Midbrain (tissue), 1 donor: ENCODE measurements around the gene ATPAF1.

ENCODE experiments used
- DNase-seq: peaks from one replicate; lab custom pipeline; 2025; lab: John Stamatoyannopoulos, UW

ATPAF1 gene

DNA sequence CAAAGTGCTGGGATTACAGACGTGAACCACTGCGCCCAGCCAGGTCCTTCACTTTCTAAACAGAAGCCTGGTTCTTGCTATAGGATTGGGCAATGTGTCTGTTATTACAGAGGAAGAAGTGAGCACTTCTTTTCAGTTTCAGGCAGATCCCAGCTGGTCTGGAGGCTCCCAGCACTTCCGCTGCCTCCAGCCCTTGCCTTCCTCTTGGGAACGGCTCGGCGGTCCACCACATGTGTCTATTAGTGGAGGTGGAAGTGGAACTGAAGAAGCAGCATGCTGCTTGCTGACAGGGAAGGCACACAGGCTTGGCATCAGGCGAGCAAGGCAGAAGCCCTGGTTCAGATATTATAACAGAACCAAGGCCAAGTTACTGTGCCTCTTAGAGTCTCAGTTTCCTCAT lies 81.1 kb downstream of the ATPAF1 start:
- peak; percentile 21 for DNase-seq

DNA sequence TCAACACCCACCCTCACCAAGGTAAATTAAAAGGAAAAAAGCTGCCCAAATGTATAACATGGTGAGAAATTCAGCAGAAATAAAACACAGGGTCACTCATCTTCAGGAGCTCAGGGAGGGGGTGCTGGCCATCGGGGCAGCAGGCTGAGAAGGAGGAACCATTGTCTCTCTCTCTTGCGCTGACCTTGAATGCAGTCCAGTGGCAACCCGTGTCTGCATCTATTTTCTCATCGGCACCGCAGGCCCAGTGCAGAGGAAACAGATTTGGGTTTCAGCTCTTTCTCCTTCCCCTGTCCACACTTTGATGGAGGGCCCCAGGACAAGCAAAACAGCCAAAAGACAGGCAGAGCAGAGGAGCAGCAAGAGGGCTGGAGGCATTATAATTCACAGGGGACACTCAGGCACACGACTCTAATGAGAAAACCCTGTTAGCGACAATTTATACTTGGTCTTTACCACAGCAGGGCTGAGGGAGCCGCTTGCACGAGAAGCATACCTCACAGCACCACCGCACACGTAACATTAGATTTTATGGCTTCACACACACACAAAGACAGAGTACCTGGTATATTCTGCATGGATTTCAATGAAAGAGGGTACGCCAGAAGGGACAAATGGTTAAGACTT lies 82.7 kb downstream of the ATPAF1 start:
- no peak for DNase-seq

DNA sequence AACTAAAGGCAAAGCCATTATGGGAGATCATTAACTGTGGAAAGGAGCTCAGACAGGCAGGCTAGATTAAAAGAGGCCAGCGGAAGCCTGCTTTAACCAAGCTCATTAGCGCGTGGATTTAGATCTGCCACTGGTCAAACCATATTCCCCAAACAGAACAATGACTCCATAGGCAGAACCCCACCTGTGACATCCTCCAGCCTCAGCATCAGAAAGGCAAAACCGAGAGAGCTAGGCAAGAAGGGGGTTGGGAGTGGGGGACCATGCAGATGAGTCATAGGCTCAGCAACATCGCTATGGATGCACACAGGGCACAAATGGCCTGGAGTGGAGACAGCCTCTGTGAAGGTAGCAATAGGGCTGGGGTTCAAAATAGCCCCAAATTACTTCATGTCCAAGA lies 84.7 kb downstream of the ATPAF1 start:
- no peak for DNase-seq

DNA sequence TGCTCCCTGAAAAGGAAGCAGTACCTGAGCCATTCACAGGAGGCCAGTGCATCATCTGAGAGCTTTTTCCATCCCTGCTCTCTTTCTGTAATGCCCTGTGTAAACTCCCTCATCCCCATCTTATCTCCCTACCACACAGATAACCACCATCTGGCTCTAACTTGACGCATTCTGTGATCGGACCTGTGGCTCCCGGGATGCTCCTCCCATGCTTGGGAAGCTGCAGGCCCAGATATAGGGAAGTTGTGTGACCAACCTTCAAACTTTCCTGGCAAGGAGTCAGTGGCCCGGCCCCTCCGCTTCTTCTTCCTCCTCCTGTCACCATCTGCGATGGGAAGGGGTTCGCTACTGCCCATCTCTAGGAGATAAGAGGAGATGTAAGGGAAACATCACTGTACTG lies 85.2 kb downstream of the ATPAF1 start:
- DNase-seq = no peak
